H1 (cell line): Measurements from ENCODE around the gene SLC35F1. TPM values are rescaled to one million over a fixed set of nuclear protein-coding genes. Genes with fewer than 3 reads are reported as not detected.

ENCODE experiments used
- CEBPB ChIP-seq: IDR thresholded peaks from 2 replicates; pipeline ENCODE4 v1.6.1; 2012; ENCODE audit warnings: low read depth, low read length
- MAX ChIP-seq: IDR thresholded peaks from 2 replicates; pipeline ENCODE4 v1.6.1; 2012; ENCODE audit warnings: inconsistent platforms
- RBBP5 ChIP-seq: IDR thresholded peaks from 2 replicates; pipeline ENCODE4 v1.7.1; 2012; ENCODE audit warnings: low read depth, mild to moderate bottlenecking, inconsistent platforms, low read length, moderate library complexity, borderline replicate concordance
- ZNF274 ChIP-seq: IDR thresholded peaks from 2 replicates; pipeline ENCODE4 v1.7.0; 2012; ENCODE audit warnings: low read length, borderline replicate concordance; ENCODE audit errors: extremely low read depth
- polyA plus RNA-seq, 7 experiments: library from polyadenylated mRNA; depleted of rRNA in 3 of 7; stranded (reverse) in 5 of 7; unstranded in 2 of 7; fragments of >200 nt in 5 of 7; fragments of 200-250 nt in 2 of 7; gene quantifications; 1 replicate in 5 of 7; 2 replicates in 1 of 7; 4 replicates in 1 of 7; pipeline versions ENCODE4 v1.2.1 to v1.2.3, GENCODE V29; 2011 to 2013; ENCODE audit warnings: missing spikeins in 2 of 7, mixed read lengths in 2 of 7
- total RNA-seq: library from RNA; stranded (reverse); fragmentation: NEBNext Ultra II Directional; extraction: Animal tissue kit (Norgen Biotek cat#: 25700); gene quantifications from 2 replicates; pipeline ENCODE4 v1.2.1, GENCODE V29; 2021

SLC35F1 gene
- total and polyA plus RNA-seq, 2 of the 8 experiments (the other 6 are each of a cell fraction or from before 2014, with no cell fraction given), result 7.0 to 10.0 TPM

DNA sequence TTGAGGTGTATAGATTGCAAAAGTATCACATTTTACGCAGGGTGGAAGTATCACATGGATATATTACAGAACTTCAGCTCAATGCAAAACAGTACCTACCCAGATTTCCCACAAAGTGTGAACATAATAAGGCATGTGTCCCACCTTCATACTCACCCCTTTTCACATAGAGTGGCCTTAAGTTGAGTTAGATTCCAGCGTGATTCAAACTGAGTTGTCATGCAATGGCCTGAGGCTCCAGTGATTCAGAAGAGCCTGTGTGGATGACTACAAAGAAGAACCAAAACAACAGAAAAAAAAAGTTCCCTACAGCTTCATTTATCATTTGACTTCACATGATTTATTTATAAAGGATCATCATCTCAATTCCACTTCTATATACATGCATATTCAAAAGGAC, 309.7 kb downstream of the SLC35F1 start (continued):
- TF ChIP-seq ZNF274 (no peak), CEBPB (no peak), MAX (no peak), RBBP5 (no peak)
